ENCODE results near the gene CDCA4.

CDCA4 gene

GRCh38 chr14:105011312-105011990 is 9.4 kb downstream of the CDCA4 start:
- TF ChIP-seq CTCF (IDR thresholded peaks at IDR 0.05; ENCODE audit: low read depth, low read length, missing control alignments): no peak
- H3K4me3 ChIP-seq (ENCODE audit: low read depth, low read length): no peak overlapping the region
- no peak for DNase-seq (ENCODE audit: low read depth)

GRCh38 chr14:105010891-105011291 is 10.0 kb downstream of the CDCA4 start:
- H3K4me3 ChIP-seq (ENCODE audit: low read depth, low read length): no peak overlapping the region
- TF ChIP-seq CTCF (IDR thresholded peaks at IDR 0.05; ENCODE audit: low read depth, low read length, missing control alignments): no peak
- DNase-seq (ENCODE audit: low read depth): no peak

GRCh38 chr14:105010106-105010505 is 10.8 kb downstream of the CDCA4 start:
- H3K4me3 ChIP-seq (ENCODE audit: low read depth, low read length): no peak overlapping the region
- no peak for TF ChIP-seq CTCF (IDR thresholded peaks at IDR 0.05; ENCODE audit: low read depth, low read length, missing control alignments)
- DNase-seq (ENCODE audit: low read depth): no peak

GRCh38 chr14:105007593-105008264 is 13.2 kb downstream of the CDCA4 start:
- no peak for DNase-seq (ENCODE audit: low read depth)
- H3K4me3 ChIP-seq (ENCODE audit: low read depth, low read length): no peak overlapping the region
- TF ChIP-seq CTCF (IDR thresholded peaks at IDR 0.05; ENCODE audit: low read depth, low read length, missing control alignments): no peak

GRCh38 chr14:105006831-105007592 is 13.9 kb downstream of the CDCA4 start:
- H3K4me3 ChIP-seq (ENCODE audit: low read depth, low read length): no peak overlapping the region
- no peak for DNase-seq (ENCODE audit: low read depth)
- no peak for TF ChIP-seq CTCF (IDR thresholded peaks at IDR 0.05; ENCODE audit: low read depth, low read length, missing control alignments)

GRCh38 chr14:105005929-105006830 is 14.7 kb downstream of the CDCA4 start:
- DNase-seq (ENCODE audit: low read depth): no peak
- TF ChIP-seq CTCF (IDR thresholded peaks at IDR 0.05; ENCODE audit: low read depth, low read length, missing control alignments): no peak

More at GRCh38 chr14:105005929-105006830, 14.7 kb downstream of the CDCA4 start:
- no peak overlapping the region for H3K4me3 ChIP-seq (ENCODE audit: low read depth, low read length)
